Keratinocyte (primary cell): ENCODE results near the gene ITPR2. TPM values are rescaled to one million over a fixed set of nuclear protein-coding genes. Genes with fewer than 3 reads are reported as not detected.

Experiments used
- DNase-seq: peaks from one replicate; pipeline ENCODE4 v3.0.0-alpha.2; 2011; ENCODE audit warnings: low read depth, missing footprints, low spot score
- FAIRE-seq: peaks from 2 replicates; lab custom pipeline; 2011; peaks lifted over from hg19 to GRCh38; lab: Jason Lieb, UNC
- H2AFZ ChIP-seq: 2 replicates; pipeline ENCODE4 v1.6.0; 2012; ENCODE audit warnings: low read length, control low read depth, inconsistent platforms; ENCODE audit not compliant: control insufficient read depth
- H3K27ac ChIP-seq: 2 replicates; pipeline ENCODE4 v1.5.1; 2011; ENCODE audit warnings: low read length; ENCODE audit not compliant: control insufficient read depth, insufficient read depth
- H3K27me3 ChIP-seq: 3 replicates; pipeline ENCODE4 v1.6.0; 2011; ENCODE audit warnings: low read length; ENCODE audit not compliant: control insufficient read depth, insufficient read depth; ENCODE audit errors: extremely low read depth
- H3K36me3 ChIP-seq, 2 experiments: 2 replicates in 1 of 2; 3 replicates in 1 of 2; pipeline ENCODE4 v1.5.1; 2011; ENCODE audit warnings: low read length in 2 of 2, mild to moderate bottlenecking in 1 of 2; ENCODE audit not compliant: control insufficient read depth in 2 of 2, insufficient read depth in 2 of 2; ENCODE audit errors: extremely low read depth in 1 of 2
- H3K4me1 ChIP-seq: 3 replicates; pipeline ENCODE4 v1.5.1; 2011; ENCODE audit warnings: low read length; ENCODE audit not compliant: control insufficient read depth, insufficient read depth; ENCODE audit errors: extremely low read depth
- H3K4me2 ChIP-seq: 3 replicates; pipeline ENCODE4 v1.6.0; 2011; ENCODE audit warnings: low read depth, low read length; ENCODE audit not compliant: control insufficient read depth, insufficient read depth; ENCODE audit errors: extremely low read depth
- H3K4me3 ChIP-seq, 3 experiments: fragments of 200-600 bp in 1 of 3; sonication (generic) in 1 of 3; 2 replicates in 2 of 3; 3 replicates in 1 of 3; pipeline ENCODE4 v1.5.1; 2011 to 2016; ENCODE audit warnings: low read length in 3 of 3, mild to moderate bottlenecking in 3 of 3, control low read depth in 2 of 3, inconsistent platforms in 1 of 3, low read depth in 1 of 3, mixed read lengths in 1 of 3, mixed run types in 1 of 3, moderate library complexity in 1 of 3; ENCODE audit not compliant: control insufficient read depth in 2 of 3, insufficient read depth in 2 of 3; ENCODE audit errors: extremely low read depth in 1 of 3
- H3K79me2 ChIP-seq: 2 replicates; pipeline ENCODE4 v1.6.0; 2012; ENCODE audit warnings: low read length; ENCODE audit not compliant: control insufficient read depth, insufficient read depth
- H3K9ac ChIP-seq: 3 replicates; pipeline ENCODE4 v1.6.0; 2011; ENCODE audit warnings: low read length; ENCODE audit not compliant: control insufficient read depth, insufficient read depth; ENCODE audit errors: extremely low read depth
- H3K9me1 ChIP-seq: 3 replicates; pipeline ENCODE4 v1.6.0; 2011; ENCODE audit warnings: low read length; ENCODE audit not compliant: control insufficient read depth, insufficient read depth; ENCODE audit errors: extremely low read depth
- H3K9me3 ChIP-seq: 2 replicates; pipeline ENCODE4 v1.5.1; 2012; ENCODE audit warnings: low read depth, low read length; ENCODE audit not compliant: control insufficient read depth
- H4K20me1 ChIP-seq: 3 replicates; pipeline ENCODE4 v1.6.0; 2011; ENCODE audit warnings: low read length; ENCODE audit not compliant: control insufficient read depth, insufficient read depth; ENCODE audit errors: extremely low read depth
- EZH2 ChIP-seq: IDR thresholded peaks from one replicate; pipeline ENCODE4 v1.6.1; 2012; ENCODE audit warnings: inconsistent platforms, mild to moderate bottlenecking, low read length, moderate library complexity
- dilution Hi-C: fragments of 300-500 bp; cut with MboI; formaldehyde crosslinking; loops from one replicate; pipeline ENCODE4 v1.7.0; 2020; ENCODE audit warnings: low sequenced_read_pairs; ENCODE audit not compliant: extremely low pct_ligation_motif_present
- polyA plus RNA-seq, 5 experiments: library from polyadenylated mRNA; depleted of rRNA in 3 of 5; stranded (reverse) in 3 of 5; stranded (forward) in 1 of 5; unstranded in 1 of 5; fragments of >200 nt; gene quantifications; 1 replicate in 1 of 5; 2 replicates in 3 of 5; 3 replicates in 1 of 5; pipeline versions ENCODE4 v1.2.1 to v1.2.3, GENCODE V29; 2011 to 2012; ENCODE audit warnings: missing spikeins in 2 of 5, low read depth in 1 of 5, low replicate concordance in 1 of 5
- TF ChIP-seq, protein P1 (sequence below), 3 experiments: IDR thresholded peaks in 1 of 3; conservative IDR thresholded peaks in 1 of 3; optimal IDR thresholded peaks in 1 of 3; 2 replicates in 2 of 3; 3 replicates in 1 of 3; pipeline versions ENCODE3 to v1.5.1; 2011; ENCODE audit warnings: low read length in 3 of 3, mild to moderate bottlenecking in 3 of 3, moderate library complexity in 2 of 3, control low read depth in 1 of 3, inconsistent platforms in 1 of 3; ENCODE audit not compliant: insufficient read depth in 2 of 3; ENCODE audit errors: extremely low read depth in 1 of 3

The ITPR2 gene
- polyA plus RNA-seq, 1 donor (not counting 4 experiments of a cell fraction or from before 2014, with no cell fraction given) = 7.6 TPM

GRCh38 chr12:26614011-26614616, 218.9 kb downstream of the ITPR2 start:
- H2AFZ ChIP-seq = no peak overlapping the region
- no peaks in the 10 kb centered on the region for H4K20me1 ChIP-seq
- DNase-seq (no peak), FAIRE-seq (no peak)
- H3K27me3 ChIP-seq = no peaks in the 10 kb centered on the region
- TF ChIP-seq, protein P1, sequence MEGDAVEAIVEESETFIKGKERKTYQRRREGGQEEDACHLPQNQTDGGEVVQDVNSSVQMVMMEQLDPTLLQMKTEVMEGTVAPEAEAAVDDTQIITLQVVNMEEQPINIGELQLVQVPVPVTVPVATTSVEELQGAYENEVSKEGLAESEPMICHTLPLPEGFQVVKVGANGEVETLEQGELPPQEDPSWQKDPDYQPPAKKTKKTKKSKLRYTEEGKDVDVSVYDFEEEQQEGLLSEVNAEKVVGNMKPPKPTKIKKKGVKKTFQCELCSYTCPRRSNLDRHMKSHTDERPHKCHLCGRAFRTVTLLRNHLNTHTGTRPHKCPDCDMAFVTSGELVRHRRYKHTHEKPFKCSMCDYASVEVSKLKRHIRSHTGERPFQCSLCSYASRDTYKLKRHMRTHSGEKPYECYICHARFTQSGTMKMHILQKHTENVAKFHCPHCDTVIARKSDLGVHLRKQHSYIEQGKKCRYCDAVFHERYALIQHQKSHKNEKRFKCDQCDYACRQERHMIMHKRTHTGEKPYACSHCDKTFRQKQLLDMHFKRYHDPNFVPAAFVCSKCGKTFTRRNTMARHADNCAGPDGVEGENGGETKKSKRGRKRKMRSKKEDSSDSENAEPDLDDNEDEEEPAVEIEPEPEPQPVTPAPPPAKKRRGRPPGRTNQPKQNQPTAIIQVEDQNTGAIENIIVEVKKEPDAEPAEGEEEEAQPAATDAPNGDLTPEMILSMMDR (optimal IDR thresholded peaks at IDR 0.05 in 1 of 3, IDR thresholded peaks at IDR 0.05 in 1 of 3, conservative IDR thresholded peaks at IDR 0.05 in 1 of 3; ENCODE audit: extremely low read depth in 1 of 3, insufficient read depth in 2 of 3, low read length in 3 of 3) = peak; percentile 52 to 76 (median 62)
- TF ChIP-seq EZH2 = no peak
- H3K9me1 ChIP-seq = no peaks in the 10 kb centered on the region
- no peak overlapping the region for H3K4me2 ChIP-seq
- H3K36me3 ChIP-seq = no peaks in the 10 kb centered on the region
- no peaks in the 10 kb centered on the region for H3K9me3 ChIP-seq
- dilution Hi-C loops = no loop called here
- no peak overlapping the region for H3K4me3 ChIP-seq
- H3K4me1 ChIP-seq = no peaks in the 10 kb centered on the region
- H3K79me2 ChIP-seq = no peaks in the 10 kb centered on the region
- H3K27ac ChIP-seq = no peak overlapping the region
- H3K9ac ChIP-seq = no peak overlapping the region

DNA sequence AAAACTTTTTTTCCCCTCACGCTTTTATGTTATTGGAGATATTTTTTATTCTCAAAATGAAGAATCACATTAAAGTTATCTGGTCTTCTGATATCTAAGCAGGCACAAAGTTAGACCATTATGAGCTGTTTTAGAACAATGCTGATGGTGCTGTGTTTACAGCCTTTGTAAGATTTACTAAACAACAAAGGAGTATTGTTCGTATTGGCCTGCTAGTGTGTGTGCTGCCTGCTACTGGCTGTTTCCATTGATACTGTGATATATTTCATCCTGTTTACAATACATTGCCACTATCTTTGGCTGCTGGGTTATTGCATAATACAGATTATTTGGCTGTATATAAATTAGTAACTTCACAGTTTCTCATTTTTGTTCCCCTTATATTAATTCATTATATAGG, 220.8 kb downstream of the ITPR2 start:
- H4K20me1 ChIP-seq = no peaks in the 10 kb centered on the region
- H3K9ac ChIP-seq = no peak overlapping the region
- no peak overlapping the region for H3K4me2 ChIP-seq
- H3K9me1 ChIP-seq = no peaks in the 10 kb centered on the region
- no peaks in the 10 kb centered on the region for H3K79me2 ChIP-seq
- H2AFZ ChIP-seq = no peak overlapping the region
- no peak overlapping the region for H3K4me3 ChIP-seq
- H3K9me3 ChIP-seq = no peaks in the 10 kb centered on the region
- no peaks in the 10 kb centered on the region for H3K36me3 ChIP-seq
- DNase-seq = no peak
- no peaks in the 10 kb centered on the region for H3K27me3 ChIP-seq
- TF ChIP-seq, protein P1 (optimal IDR thresholded peaks at IDR 0.05 in 1 of 3, IDR thresholded peaks at IDR 0.05 in 1 of 3, conservative IDR thresholded peaks at IDR 0.05 in 1 of 3; ENCODE audit: extremely low read depth in 1 of 3, insufficient read depth in 2 of 3, low read length in 3 of 3) = no peak
- TF ChIP-seq EZH2 = no peak
- no peak for FAIRE-seq
- no peaks in the 10 kb centered on the region for H3K4me1 ChIP-seq
- dilution Hi-C loops = no loop called here
- H3K27ac ChIP-seq = no peak overlapping the region
